ES-I3 (cell line): Measurements from ENCODE around the gene ABCA1.

Source experiments
- H3K36me3 ChIP-seq: 2 replicates; pipeline ENCODE4 v1.6.1; 2013; ENCODE audit warnings: mild to moderate bottlenecking, low read length, control low read depth, moderate library complexity; ENCODE audit not compliant: insufficient read depth
- H3K4me1 ChIP-seq: 2 replicates; pipeline ENCODE4 v1.6.1; 2013; ENCODE audit warnings: mild to moderate bottlenecking, control low read depth, low read length; ENCODE audit not compliant: insufficient read depth
- H3K9ac ChIP-seq: 2 replicates; pipeline ENCODE4 v1.6.1; 2013; ENCODE audit warnings: low read depth, mild to moderate bottlenecking, low read length, moderate library complexity
- H3K9me3 ChIP-seq: 2 replicates; pipeline ENCODE4 v1.6.1; 2013; ENCODE audit warnings: mild to moderate bottlenecking, low read length, moderate library complexity; ENCODE audit not compliant: control insufficient read depth, insufficient read depth

ABCA1 gene

DNA sequence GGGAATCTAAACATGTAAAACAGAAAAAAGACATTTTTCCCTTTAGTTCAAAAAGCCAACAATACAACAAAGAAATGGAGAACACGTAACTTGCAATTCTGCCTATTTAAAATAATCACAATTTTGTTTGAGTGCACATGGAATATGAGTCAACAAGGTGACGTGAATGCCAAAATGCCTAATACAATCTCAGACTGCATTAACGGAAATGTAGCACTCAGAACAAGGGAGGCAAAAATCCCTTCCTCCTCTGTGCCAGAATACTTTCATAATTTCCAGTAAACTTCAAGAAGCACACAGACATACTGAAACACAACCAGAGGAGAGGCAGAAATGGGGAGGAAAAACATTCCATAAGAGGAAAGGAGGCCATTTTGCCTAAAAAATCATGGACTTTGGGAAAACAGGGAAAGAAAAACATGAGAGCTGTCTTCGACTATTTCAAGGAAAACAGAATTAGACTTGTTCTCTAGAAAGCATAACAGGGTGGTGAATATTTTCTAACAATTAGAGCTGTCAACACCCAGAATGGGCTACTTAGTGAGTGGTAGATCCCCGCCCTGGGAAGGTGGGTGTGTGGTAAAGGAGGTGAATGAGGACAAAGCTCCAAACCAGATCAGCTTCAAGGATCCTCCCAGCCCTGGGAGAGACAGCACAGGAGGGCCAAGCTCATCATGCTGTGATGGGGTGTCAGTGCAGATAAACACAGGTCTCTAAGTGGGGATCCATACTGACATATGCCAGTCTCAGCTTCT, 48.2 kb downstream of the ABCA1 start:
- no peaks in the 10 kb centered on the region for H3K36me3 ChIP-seq
- no peak overlapping the region for H3K9ac ChIP-seq
- H3K9me3 ChIP-seq: no peaks in the 10 kb centered on the region
- no peaks in the 10 kb centered on the region for H3K4me1 ChIP-seq

DNA sequence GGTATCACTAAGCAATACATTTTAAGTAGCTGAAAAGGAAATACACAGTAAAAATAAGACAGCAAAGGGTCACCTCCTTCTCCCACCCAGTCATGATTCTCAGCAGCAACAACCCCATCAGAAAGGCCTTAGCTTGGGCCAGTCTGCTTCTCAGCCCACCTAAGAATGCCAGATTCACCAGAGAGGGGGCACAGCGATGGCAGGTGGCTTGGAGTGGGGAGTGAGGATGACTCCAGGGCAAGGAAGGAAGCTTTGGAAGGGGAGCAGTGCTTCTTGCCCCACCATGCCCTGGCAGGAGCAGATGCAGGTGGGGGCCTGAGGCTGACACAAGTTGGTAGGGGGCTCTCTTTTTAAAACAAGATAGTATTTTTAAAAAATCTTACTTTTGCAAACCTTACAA, 51.4 kb downstream of the ABCA1 start:
- Histone ChIP-seq H3K9ac (no peak overlapping the region), H3K36me3 (no peaks in the 10 kb centered on the region), H3K4me1 (peaks cover 6% of the 10 kb centered on the region; the same call in 1 of the 2 replicates)

DNA sequence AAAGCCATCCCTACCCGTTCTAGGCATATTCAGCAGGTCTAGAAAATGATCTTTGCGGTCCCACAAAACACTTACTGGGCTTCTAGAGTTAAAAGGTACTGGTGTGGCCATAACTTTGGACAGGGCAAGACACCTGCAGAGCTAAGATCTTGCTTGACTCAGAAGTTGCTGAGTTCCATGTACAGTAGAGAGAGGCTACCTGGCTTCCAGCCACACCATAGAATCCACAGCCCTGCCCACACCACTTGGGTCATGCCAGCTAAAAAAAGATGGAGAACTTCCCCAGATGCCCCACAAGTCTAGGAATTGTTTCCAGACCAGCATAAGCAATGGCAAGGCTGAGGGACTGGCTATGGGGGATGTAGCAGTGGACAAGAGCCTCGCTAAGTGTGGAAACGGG, 52.1 kb downstream of the ABCA1 start:
- H3K9me3 ChIP-seq: no peaks in the 10 kb centered on the region
- no peak overlapping the region for H3K9ac ChIP-seq
- H3K4me1 ChIP-seq: peaks cover 6% of the 10 kb centered on the region; the same call in 1 of the 2 replicates
- H3K36me3 ChIP-seq: no peaks in the 10 kb centered on the region

More for the DNA sequence above, 51.4 kb downstream of the ABCA1 start:
- H3K9me3 ChIP-seq: no peaks in the 10 kb centered on the region

DNA sequence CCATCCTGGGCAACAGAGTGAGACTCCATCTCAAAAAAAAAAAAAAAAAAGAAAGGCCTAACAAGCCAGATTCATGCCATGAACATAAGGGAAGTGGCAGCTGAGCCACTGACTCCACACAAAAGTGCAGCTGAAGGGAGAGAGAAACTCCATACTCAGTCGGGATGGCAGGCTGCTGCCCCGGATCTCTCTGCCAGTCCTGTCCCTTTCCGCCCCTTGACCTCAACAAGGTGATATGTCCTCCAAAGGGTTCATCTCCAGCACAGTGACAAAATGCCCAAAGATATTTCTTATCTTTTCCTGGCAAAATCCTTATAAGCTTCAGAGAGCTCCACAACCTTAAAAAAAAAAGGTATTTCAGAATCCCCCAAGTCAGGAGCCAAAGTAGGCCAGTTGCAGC, 52.6 kb downstream of the ABCA1 start:
- H3K9ac ChIP-seq: no peak overlapping the region
- no peaks in the 10 kb centered on the region for H3K9me3 ChIP-seq
- H3K36me3 ChIP-seq: no peaks in the 10 kb centered on the region
- H3K4me1 ChIP-seq: peaks cover 6% of the 10 kb centered on the region; the same call in 1 of the 2 replicates

DNA sequence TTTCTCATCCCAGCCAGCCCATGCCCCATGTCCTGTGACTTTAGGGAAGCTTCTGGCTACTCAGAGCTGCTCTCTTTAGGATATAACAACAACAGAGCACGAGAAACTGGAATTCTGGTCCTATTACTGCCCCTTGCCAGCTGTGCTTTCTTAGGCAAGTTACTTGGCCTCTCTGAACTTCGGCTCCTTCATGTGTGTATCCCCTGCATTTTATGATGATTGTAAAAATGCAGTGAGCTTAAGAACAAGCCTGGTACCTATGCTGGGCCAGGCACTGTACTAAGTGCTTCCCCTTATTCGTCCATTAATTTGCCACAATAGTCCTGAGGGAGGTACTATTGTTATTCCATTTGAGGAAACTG, 54.5 kb downstream of the ABCA1 start:
- H3K9ac ChIP-seq: no peak overlapping the region
- H3K4me1 ChIP-seq: peaks cover 20% of the 10 kb centered on the region; the same call in 1 of the 2 replicates
- no peaks in the 10 kb centered on the region for H3K9me3 ChIP-seq
- H3K36me3 ChIP-seq: no peaks in the 10 kb centered on the region

DNA sequence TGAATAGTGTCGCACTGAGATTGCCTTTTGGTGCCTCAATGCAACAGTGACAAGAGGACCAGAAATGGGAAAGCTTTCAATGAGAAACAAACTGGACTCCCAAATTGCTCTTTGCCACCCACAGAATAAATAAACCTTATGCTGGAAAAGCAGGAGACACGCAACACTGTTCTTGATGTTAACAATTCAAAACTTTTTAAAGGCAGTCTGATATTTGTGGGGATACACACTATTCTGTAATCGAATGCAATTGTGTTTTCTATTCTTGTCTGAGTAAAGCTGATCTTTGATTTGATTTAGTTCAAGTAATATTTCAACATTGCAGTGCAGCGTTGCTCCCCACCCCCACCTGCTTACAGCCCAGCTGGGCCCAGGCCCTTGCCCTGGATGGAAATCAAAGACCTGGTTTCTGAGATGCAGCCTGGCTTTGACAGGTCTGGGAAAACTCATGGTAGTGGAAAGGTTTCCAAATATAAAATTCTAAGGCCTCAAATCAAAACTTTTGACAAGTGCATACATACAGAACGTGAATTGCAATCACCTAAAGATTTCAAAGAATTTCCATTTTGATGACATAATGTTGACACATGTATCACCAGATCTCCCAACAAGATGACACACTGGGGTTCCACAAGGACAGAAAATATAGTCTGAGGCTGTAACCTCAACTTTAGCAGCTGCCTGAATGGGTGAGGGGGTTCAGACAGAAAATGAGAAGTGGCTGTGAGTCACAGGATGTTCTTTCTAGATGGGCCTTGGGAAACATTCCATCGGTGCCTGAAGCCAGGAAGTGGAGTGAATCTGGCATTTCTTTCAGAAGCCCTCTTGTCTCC, 55.1 kb downstream of the ABCA1 start:
- peaks cover 22% of the 10 kb centered on the region; the same call in 1 of the 2 replicates for H3K4me1 ChIP-seq
- H3K36me3 ChIP-seq: no peaks in the 10 kb centered on the region
- no peaks in the 10 kb centered on the region for H3K9me3 ChIP-seq
- no peak overlapping the region for H3K9ac ChIP-seq

DNA sequence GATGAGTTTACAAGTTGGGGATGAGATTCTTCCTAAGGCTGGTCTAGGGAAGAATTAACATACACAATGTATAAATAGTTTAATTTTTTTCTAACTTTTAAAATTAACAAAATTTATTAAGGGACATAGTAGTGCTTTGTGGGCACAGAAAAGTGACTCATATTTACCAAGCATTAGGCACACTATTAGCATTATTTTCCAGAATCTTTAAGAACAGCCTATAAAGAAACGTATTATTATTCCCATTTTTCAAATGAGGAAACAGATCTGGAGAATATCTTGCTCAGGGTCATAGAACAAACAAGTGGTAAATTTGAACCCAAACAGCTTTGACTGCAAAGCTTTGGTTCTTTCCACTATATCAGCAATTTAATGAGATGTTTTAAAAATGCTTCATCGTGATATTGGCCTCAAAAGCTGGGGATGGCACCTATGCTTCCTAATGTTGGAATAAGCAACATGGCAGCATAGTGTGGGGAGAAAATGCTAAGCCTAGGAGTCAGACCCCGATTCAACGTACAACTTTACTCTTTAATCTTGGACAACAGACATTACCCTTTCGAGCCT, 55.9 kb downstream of the ABCA1 start:
- no peak overlapping the region for H3K9ac ChIP-seq
- H3K9me3 ChIP-seq: no peaks in the 10 kb centered on the region
- no peaks in the 10 kb centered on the region for H3K36me3 ChIP-seq
- peaks cover 22% of the 10 kb centered on the region; the same call in 1 of the 2 replicates for H3K4me1 ChIP-seq

DNA sequence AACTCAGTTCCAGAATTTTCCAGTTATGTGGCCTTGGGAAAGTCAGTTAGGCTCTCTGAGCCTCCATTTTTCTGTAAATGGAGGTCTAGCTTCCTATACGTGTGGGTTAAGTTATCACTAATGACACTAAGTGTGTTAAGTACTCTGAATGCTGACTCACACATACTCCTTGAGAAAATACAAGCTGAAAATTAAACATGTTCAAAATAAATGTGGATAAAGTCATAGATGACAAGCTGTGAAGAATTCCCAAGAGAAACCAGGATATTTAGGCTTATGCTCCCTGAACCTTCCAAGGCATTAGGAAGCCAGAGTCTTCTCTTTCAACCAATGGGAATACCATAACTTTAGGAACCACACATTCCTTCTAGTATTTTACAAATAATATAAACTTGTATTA, 58.1 kb downstream of the ABCA1 start:
- H3K36me3 ChIP-seq: no peaks in the 10 kb centered on the region
- peaks cover 22% of the 10 kb centered on the region; the same call in 1 of the 2 replicates for H3K4me1 ChIP-seq
- H3K9me3 ChIP-seq: no peaks in the 10 kb centered on the region
- no peak overlapping the region for H3K9ac ChIP-seq

DNA sequence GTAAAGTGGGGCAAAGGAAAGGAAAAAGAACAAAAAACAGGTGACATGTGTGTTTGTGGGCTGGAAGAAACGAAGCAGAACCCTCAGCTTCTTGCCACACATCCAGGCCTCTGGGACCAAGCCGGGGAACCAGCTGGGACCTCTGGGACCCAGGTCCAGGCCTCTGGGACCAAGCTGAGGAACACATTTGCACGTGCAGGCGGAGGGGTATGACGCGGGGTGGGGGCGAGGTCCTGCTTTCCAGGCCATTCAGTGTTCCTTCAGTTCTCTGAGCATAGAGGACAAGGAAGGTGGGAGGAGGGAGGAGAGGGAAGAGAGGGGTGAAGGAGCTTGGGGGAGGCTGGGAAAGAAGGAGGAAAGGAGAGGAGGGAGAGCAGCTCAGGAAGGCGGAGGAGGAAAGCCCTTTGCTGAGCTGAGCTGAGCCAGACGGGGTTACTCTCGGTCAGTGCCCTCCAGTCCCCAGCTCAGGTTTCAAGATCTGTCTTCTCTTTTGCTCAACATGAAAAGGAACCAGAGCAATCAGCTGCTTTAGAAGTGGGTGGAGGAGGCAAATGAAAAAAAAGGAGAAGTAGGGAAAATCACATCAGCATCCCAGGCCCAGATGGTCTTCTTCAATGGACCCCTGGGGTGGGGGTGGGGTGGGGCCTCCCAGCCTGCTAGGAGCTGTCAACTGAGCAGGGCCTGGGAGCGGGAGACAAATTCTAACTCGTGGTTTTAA, 59.1 kb downstream of the ABCA1 start:
- peaks cover 28% of the 10 kb centered on the region for H3K4me1 ChIP-seq
- H3K9me3 ChIP-seq: no peaks in the 10 kb centered on the region
- H3K36me3 ChIP-seq: no peaks in the 10 kb centered on the region
- H3K9ac ChIP-seq: no peak overlapping the region

DNA sequence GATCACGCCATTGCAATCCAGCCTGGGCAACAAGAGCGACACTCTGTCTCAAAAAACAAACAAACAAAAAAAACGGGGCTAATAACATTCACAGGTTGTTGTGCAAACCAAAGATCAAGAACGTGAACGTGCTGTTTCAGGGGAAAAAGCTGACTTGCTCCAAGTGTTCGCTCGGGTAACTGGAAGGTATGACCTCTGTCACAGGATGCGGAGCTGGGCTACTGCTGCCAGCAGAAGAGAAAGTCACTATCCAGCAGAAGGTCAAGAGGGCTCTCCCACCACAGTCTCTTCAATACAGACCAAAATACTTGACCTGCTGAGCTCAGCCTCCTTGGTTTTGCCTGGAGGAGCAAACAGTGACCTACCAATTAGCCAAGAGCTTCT, 59.7 kb downstream of the ABCA1 start:
- Histone ChIP-seq H3K9me3 (no peaks in the 10 kb centered on the region), H3K36me3 (no peaks in the 10 kb centered on the region), H3K9ac (no peak overlapping the region), H3K4me1 (peaks cover 34% of the 10 kb centered on the region)

DNA sequence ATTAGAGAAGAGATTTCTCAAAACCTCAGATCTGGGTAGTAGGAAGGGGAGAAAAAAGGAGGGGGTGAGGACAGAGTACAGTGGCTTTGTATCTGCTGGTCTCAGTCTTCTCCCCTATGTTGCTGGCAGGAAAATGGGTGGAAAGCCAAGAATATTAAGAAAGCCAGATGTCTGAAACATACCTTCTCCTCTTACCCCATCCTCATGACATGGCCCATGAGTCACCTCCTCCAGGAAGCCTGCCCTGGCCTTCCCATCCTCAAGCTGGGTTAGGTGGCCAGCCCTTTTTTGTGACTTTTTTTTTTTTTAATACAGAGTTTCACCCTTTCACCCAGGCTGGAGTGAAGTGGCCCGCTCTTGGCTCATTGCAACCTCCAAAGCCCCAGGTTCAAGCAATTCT, 61.8 kb downstream of the ABCA1 start:
- H3K9me3 ChIP-seq: no peaks in the 10 kb centered on the region
- H3K4me1 ChIP-seq: peaks cover 31% of the 10 kb centered on the region
- H3K9ac ChIP-seq: no peak overlapping the region
- H3K36me3 ChIP-seq: no peaks in the 10 kb centered on the region

DNA sequence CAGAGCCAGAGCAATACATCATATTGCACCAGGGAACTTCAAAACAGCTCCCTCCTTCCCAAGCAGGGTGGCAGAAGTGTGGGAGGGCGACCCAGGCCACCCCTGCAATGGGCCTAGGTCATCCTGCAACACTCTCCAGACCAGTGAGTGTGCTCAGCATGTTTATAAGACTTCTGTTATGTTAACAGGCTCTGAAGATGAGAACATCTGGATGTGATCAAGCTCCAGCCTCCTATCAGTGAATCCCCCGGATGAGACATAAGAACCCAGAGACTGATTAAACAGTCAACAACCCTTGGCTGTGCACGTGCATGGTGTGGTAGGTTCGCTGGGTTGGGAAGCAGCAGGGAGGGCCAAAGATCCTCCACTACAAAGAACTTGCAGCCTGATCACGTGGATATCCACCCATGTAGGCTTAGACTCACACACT, 63.3 kb downstream of the ABCA1 start:
- Histone ChIP-seq H3K9ac (no peak overlapping the region), H3K36me3 (no peaks in the 10 kb centered on the region), H3K9me3 (no peaks in the 10 kb centered on the region), H3K4me1 (peaks cover 29% of the 10 kb centered on the region)

DNA sequence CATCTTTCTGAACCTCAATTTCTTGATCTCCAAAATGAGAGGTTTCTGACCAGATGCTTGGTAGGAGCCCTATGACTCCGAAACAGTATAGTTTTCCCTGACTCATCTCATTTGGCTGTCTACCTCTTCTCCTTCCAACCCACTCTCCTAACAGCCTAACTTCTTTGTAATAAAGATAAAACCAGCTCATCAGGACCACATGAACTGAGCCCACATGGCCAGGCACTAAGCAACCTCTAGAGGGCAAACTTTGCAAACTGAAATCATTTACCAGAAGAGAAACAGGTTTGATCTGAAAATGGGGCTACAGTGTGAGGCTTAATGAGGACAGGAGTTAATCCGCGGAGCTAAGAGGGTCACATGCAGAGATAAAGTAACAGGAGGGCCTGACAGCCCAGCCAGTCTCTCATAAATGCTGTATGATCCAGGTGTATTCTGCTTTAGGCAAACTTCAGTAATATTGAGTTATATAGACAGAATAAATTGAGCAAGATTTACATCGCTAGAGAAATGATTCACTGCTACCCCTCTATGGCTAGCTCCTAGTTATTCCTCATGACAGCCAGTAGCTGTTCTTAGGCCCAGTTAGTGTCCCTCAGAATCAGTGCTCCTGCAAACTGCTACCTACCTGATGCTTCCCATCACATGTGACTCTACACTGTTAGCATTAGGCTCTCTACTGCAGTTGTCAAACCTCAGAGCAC, 64.6 kb downstream of the ABCA1 start:
- Histone ChIP-seq H3K36me3 (no peaks in the 10 kb centered on the region), H3K4me1 (peaks cover 16% of the 10 kb centered on the region), H3K9me3 (no peaks in the 10 kb centered on the region), H3K9ac (no peak overlapping the region)

DNA sequence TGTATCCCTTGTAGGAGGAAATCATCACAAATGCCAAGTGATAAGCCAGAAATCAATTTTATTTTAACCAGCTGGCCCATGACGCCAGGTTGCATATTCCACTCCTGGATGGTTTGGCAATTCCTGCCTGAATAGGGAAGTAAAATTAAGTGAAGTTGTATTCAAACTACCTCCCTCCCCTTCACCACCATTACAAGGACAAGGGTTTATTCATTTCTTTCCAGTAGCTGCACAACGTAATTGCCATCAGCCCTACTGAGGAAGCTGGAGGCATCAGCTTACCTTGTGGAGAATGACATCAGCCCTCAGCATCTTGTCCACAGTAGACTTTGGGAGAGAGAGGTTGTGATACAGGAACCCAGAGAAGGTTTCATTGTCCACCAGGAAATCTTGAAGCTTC, 66.6 kb downstream of the ABCA1 start:
- no peaks in the 10 kb centered on the region for H3K36me3 ChIP-seq
- H3K4me1 ChIP-seq: peaks cover 16% of the 10 kb centered on the region
- no peaks in the 10 kb centered on the region for H3K9me3 ChIP-seq
- H3K9ac ChIP-seq: no peak overlapping the region
